ENCODE data around the gene ADAM17. TPM values are rescaled to one million over a fixed set of nuclear protein-coding genes. Genes with fewer than 3 reads are reported as not detected.

The ADAM17 gene
- total and polyA plus RNA-seq, 9 donors: 20.0 to 31.4 (median 25.4) TPM

GRCh38 chr2:9497017-9497416, 58.6 kb downstream of the ADAM17 start:
- H3K4me1 ChIP-seq (ENCODE audit: control insufficient read depth, insufficient read depth, low read length): no peaks in the 10 kb centered on the region
- no peaks in the 10 kb centered on the region for H3K9me3 ChIP-seq (replicated peaks; ENCODE audit: control insufficient read depth, low read depth, low read length)
- H3K36me3 ChIP-seq (ENCODE audit: control insufficient read depth, insufficient read depth, low read length): peaks cover 45% of the 10 kb centered on the region
- no peaks in the 10 kb centered on the region for H3K27me3 ChIP-seq (ENCODE audit: control insufficient read depth, insufficient read depth, low read length)
- DNase-seq: no peak
- no peak overlapping the region for H3K4me3 ChIP-seq (ENCODE audit: low read length)
- no peak overlapping the region for H3K27ac ChIP-seq (ENCODE audit: low read length)
- WGBS (ENCODE audit: insufficient coverage): 95% methylated on average over 4 of the region's 4 CpGs

- Histone ChIP-seq H3K4me1 (ENCODE audit: control insufficient read depth, insufficient read depth, low read length) (no peaks in the 10 kb centered on the region), H3K36me3 (ENCODE audit: control insufficient read depth, insufficient read depth, low read length) (peaks cover 60% of the 10 kb centered on the region)
- no CpG with 5 or more reads among the region's 1 CpG for WGBS (ENCODE audit: insufficient coverage)
Measured at GRCh38 chr2:9494081-9494480, 61.5 kb downstream of the ADAM17 start.

GRCh38 chr2:9493478-9493877, 62.2 kb downstream of the ADAM17 start:
- DNase-seq: no peak
- Histone ChIP-seq H3K4me3 (ENCODE audit: low read length) (no peak overlapping the region), H3K36me3 (ENCODE audit: control insufficient read depth, insufficient read depth, low read length) (peaks cover 65% of the 10 kb centered on the region), H3K27ac (ENCODE audit: low read length) (no peak overlapping the region), H3K27me3 (ENCODE audit: control insufficient read depth, insufficient read depth, low read length) (no peaks in the 10 kb centered on the region), H3K9me3 (replicated peaks; ENCODE audit: control insufficient read depth, low read depth, low read length) (no peaks in the 10 kb centered on the region), H3K4me1 (ENCODE audit: control insufficient read depth, insufficient read depth, low read length) (no peaks in the 10 kb centered on the region)
- WGBS (ENCODE audit: insufficient coverage): 40% methylated on average over 1 of the region's 3 CpGs

More at GRCh38 chr2:9494081-9494480, 61.5 kb downstream of the ADAM17 start:
- no peaks in the 10 kb centered on the region for H3K9me3 ChIP-seq (replicated peaks; ENCODE audit: control insufficient read depth, low read depth, low read length)
- no peaks in the 10 kb centered on the region for H3K27me3 ChIP-seq (ENCODE audit: control insufficient read depth, insufficient read depth, low read length)
- no peak for DNase-seq
- no peak overlapping the region for H3K4me3 ChIP-seq (ENCODE audit: low read length)
- no peak overlapping the region for H3K27ac ChIP-seq (ENCODE audit: low read length)

- DNase-seq: no peak
- WGBS (ENCODE audit: insufficient coverage): no CpG with 5 or more reads among the region's 2 CpGs
- Histone ChIP-seq H3K27ac (ENCODE audit: low read length) (no peak overlapping the region), H3K4me3 (ENCODE audit: low read length) (no peak overlapping the region), H3K4me1 (ENCODE audit: control insufficient read depth, insufficient read depth, low read length) (no peaks in the 10 kb centered on the region), H3K9me3 (replicated peaks; ENCODE audit: control insufficient read depth, low read depth, low read length) (no peaks in the 10 kb centered on the region), H3K36me3 (ENCODE audit: control insufficient read depth, insufficient read depth, low read length) (peaks cover 66% of the 10 kb centered on the region), H3K27me3 (ENCODE audit: control insufficient read depth, insufficient read depth, low read length) (no peaks in the 10 kb centered on the region)
Measured at GRCh38 chr2:9492927-9493326, 62.7 kb downstream of the ADAM17 start.

- Histone ChIP-seq H3K4me1 (ENCODE audit: control insufficient read depth, insufficient read depth, low read length) (no peaks in the 10 kb centered on the region), H3K27me3 (ENCODE audit: control insufficient read depth, insufficient read depth, low read length) (no peaks in the 10 kb centered on the region), H3K4me3 (ENCODE audit: low read length) (no peak overlapping the region), H3K36me3 (ENCODE audit: control insufficient read depth, insufficient read depth, low read length) (peaks cover 69% of the 10 kb centered on the region), H3K9me3 (replicated peaks; ENCODE audit: control insufficient read depth, low read depth, low read length) (no peaks in the 10 kb centered on the region), H3K27ac (ENCODE audit: low read length) (no peak overlapping the region)
- DNase-seq: no peak
- 60% methylated on average over 1 of the region's 2 CpGs for WGBS (ENCODE audit: insufficient coverage)
Measured at GRCh38 chr2:9490789-9491188, 64.8 kb downstream of the ADAM17 start.

GRCh38 chr2:9488583-9489547, 66.8 kb downstream of the ADAM17 start:
- H3K36me3 ChIP-seq (ENCODE audit: control insufficient read depth, insufficient read depth, low read length): peaks cover 73% of the 10 kb centered on the region
- H3K4me1 ChIP-seq (ENCODE audit: control insufficient read depth, insufficient read depth, low read length): no peaks in the 10 kb centered on the region
- H3K9me3 ChIP-seq (replicated peaks; ENCODE audit: control insufficient read depth, low read depth, low read length): no peaks in the 10 kb centered on the region
- H3K4me3 ChIP-seq (ENCODE audit: low read length): no peak overlapping the region
- H3K27ac ChIP-seq (ENCODE audit: low read length): no peak overlapping the region
- WGBS (ENCODE audit: insufficient coverage): no CpG with 5 or more reads among the region's 1 CpG
- no peak for DNase-seq
- H3K27me3 ChIP-seq (ENCODE audit: control insufficient read depth, insufficient read depth, low read length): no peaks in the 10 kb centered on the region

GRCh38 chr2:9484533-9484932, 71.1 kb downstream of the ADAM17 start:
- 82% methylated on average over 3 of the region's 5 CpGs for WGBS (ENCODE audit: insufficient coverage)
- Histone ChIP-seq H3K4me1 (ENCODE audit: control insufficient read depth, insufficient read depth, low read length) (no peaks in the 10 kb centered on the region), H3K4me3 (ENCODE audit: low read length) (no peak overlapping the region), H3K9me3 (replicated peaks; ENCODE audit: control insufficient read depth, low read depth, low read length) (no peaks in the 10 kb centered on the region), H3K36me3 (ENCODE audit: control insufficient read depth, insufficient read depth, low read length) (peaks cover 83% of the 10 kb centered on the region), H3K27ac (ENCODE audit: low read length) (no peak overlapping the region), H3K27me3 (ENCODE audit: control insufficient read depth, insufficient read depth, low read length) (no peaks in the 10 kb centered on the region)
- DNase-seq: no peak

- H3K4me3 ChIP-seq (ENCODE audit: low read length): no peak overlapping the region
- peaks cover 82% of the 10 kb centered on the region for H3K36me3 ChIP-seq (ENCODE audit: control insufficient read depth, insufficient read depth, low read length)
- no peak for DNase-seq
- no peaks in the 10 kb centered on the region for H3K9me3 ChIP-seq (replicated peaks; ENCODE audit: control insufficient read depth, low read depth, low read length)
- no peak overlapping the region for H3K27ac ChIP-seq (ENCODE audit: low read length)
- no peaks in the 10 kb centered on the region for H3K27me3 ChIP-seq (ENCODE audit: control insufficient read depth, insufficient read depth, low read length)
- H3K4me1 ChIP-seq (ENCODE audit: control insufficient read depth, insufficient read depth, low read length): no peaks in the 10 kb centered on the region
Measured at GRCh38 chr2:9483107-9483506, 72.5 kb downstream of the ADAM17 start.

GRCh38 chr2:9480157-9480556, 75.5 kb downstream of the ADAM17 start:
- Histone ChIP-seq H3K9me3 (replicated peaks; ENCODE audit: control insufficient read depth, low read depth, low read length) (no peaks in the 10 kb centered on the region), H3K27me3 (ENCODE audit: control insufficient read depth, insufficient read depth, low read length) (no peaks in the 10 kb centered on the region), H3K4me1 (ENCODE audit: control insufficient read depth, insufficient read depth, low read length) (peaks cover 9% of the 10 kb centered on the region), H3K4me3 (ENCODE audit: low read length) (no peak overlapping the region), H3K36me3 (ENCODE audit: control insufficient read depth, insufficient read depth, low read length) (peaks cover 69% of the 10 kb centered on the region), H3K27ac (ENCODE audit: low read length) (no peak overlapping the region)
- no peak for DNase-seq
- 83% methylated on average over 2 of the region's 4 CpGs for WGBS (ENCODE audit: insufficient coverage)

- H3K27ac ChIP-seq (ENCODE audit: low read length): no peak overlapping the region
- H3K4me3 ChIP-seq (ENCODE audit: low read length): no peak overlapping the region
- peaks cover 17% of the 10 kb centered on the region for H3K4me1 ChIP-seq (ENCODE audit: control insufficient read depth, insufficient read depth, low read length)
- WGBS (ENCODE audit: insufficient coverage): 75% methylated on average over 1 of the region's 3 CpGs
- no peaks in the 10 kb centered on the region for H3K27me3 ChIP-seq (ENCODE audit: control insufficient read depth, insufficient read depth, low read length)
- no peak for DNase-seq
- no peaks in the 10 kb centered on the region for H3K9me3 ChIP-seq (replicated peaks; ENCODE audit: control insufficient read depth, low read depth, low read length)
- H3K36me3 ChIP-seq (ENCODE audit: control insufficient read depth, insufficient read depth, low read length): peaks cover 53% of the 10 kb centered on the region
Measured at GRCh38 chr2:9478526-9478925, 77.1 kb downstream of the ADAM17 start.
